Astrocyte (in vitro differentiated cells and primary cell): Measurements from ENCODE around the gene WIPF3. TPM values are rescaled to one million over a fixed set of nuclear protein-coding genes. Genes with fewer than 3 reads are reported as not detected.

ENCODE experiments used
- DNase-seq: peaks from one replicate; pipeline ENCODE4 v3.0.0-alpha.2; 2010; ENCODE audit warnings: low read depth
- FAIRE-seq: peaks from 2 replicates; lab custom pipeline; 2011; peaks lifted over from hg19 to GRCh38; lab: Jason Lieb, UNC
- H2AFZ ChIP-seq: 2 replicates; pipeline ENCODE4 v1.6.0; 2012; ENCODE audit warnings: low read depth, low read length, inconsistent platforms
- H3K27ac ChIP-seq: 2 replicates; pipeline ENCODE4 v1.5.1; 2011; ENCODE audit warnings: low read depth, low read length, inconsistent platforms
- H3K27me3 ChIP-seq: 2 replicates; pipeline ENCODE4 v1.6.0; 2011; ENCODE audit warnings: low read length, inconsistent platforms; ENCODE audit not compliant: insufficient read depth
- H3K36me3 ChIP-seq: 2 replicates; pipeline ENCODE4 v1.5.1; 2011; ENCODE audit warnings: low read length, inconsistent platforms; ENCODE audit not compliant: insufficient read depth
- H3K4me1 ChIP-seq: 2 replicates; pipeline ENCODE4 v1.5.1; 2011; ENCODE audit warnings: low read length, inconsistent platforms; ENCODE audit not compliant: insufficient read depth
- H3K4me2 ChIP-seq: 2 replicates; pipeline ENCODE4 v1.6.0; 2012; ENCODE audit warnings: low read length, inconsistent platforms
- H3K4me3 ChIP-seq: 2 replicates; pipeline ENCODE4 v1.5.1; 2011; ENCODE audit warnings: low read depth, mild to moderate bottlenecking, low read length, inconsistent platforms; ENCODE audit not compliant: insufficient read depth
- H3K79me2 ChIP-seq: 2 replicates; pipeline ENCODE4 v1.6.0; 2012; ENCODE audit warnings: mild to moderate bottlenecking, low read length, inconsistent platforms; ENCODE audit not compliant: insufficient read depth
- H3K9ac ChIP-seq: 2 replicates; pipeline ENCODE4 v1.6.0; 2012; ENCODE audit warnings: mild to moderate bottlenecking, low read length, inconsistent platforms
- H3K9me3 ChIP-seq: 2 replicates; pipeline ENCODE4 v1.5.1; 2012; ENCODE audit warnings: low read depth, mild to moderate bottlenecking, low read length, inconsistent platforms; ENCODE audit not compliant: insufficient read depth
- H4K20me1 ChIP-seq: 2 replicates; pipeline ENCODE4 v1.6.0; 2012; ENCODE audit warnings: low read length, inconsistent platforms; ENCODE audit not compliant: insufficient read depth
- H3K27ac Mint-ChIP-seq: one replicate; pipeline ENCODE4 v1.8.0; 2021; ENCODE audit warnings: mild to moderate bottlenecking, mixed read lengths; ENCODE audit not compliant: unreplicated experiment
- H3K27me3 Mint-ChIP-seq: one replicate; pipeline ENCODE4 v1.8.0; 2021; ENCODE audit warnings: low read depth, mixed read lengths; ENCODE audit not compliant: unreplicated experiment
- H3K36me3 Mint-ChIP-seq: one replicate; pipeline ENCODE4 v1.8.0; 2021; ENCODE audit warnings: low read depth, mixed read lengths; ENCODE audit not compliant: unreplicated experiment
- H3K4me1 Mint-ChIP-seq: one replicate; pipeline ENCODE4 v1.8.0; 2021; ENCODE audit warnings: low read depth, mixed read lengths; ENCODE audit not compliant: unreplicated experiment
- H3K4me3 Mint-ChIP-seq: one replicate; pipeline ENCODE4 v1.8.0; 2021; ENCODE audit warnings: mild to moderate bottlenecking, moderate library complexity, mixed read lengths; ENCODE audit not compliant: unreplicated experiment
- H3K9me3 Mint-ChIP-seq: one replicate; pipeline ENCODE4 v1.8.0; 2021; ENCODE audit warnings: mild to moderate bottlenecking, mixed read lengths; ENCODE audit not compliant: unreplicated experiment
- EZH2 ChIP-seq: IDR thresholded peaks from 2 replicates; pipeline ENCODE4 v1.6.1; 2012; ENCODE audit warnings: mild to moderate bottlenecking, low read length, inconsistent platforms; ENCODE audit not compliant: insufficient read depth
- total RNA-seq: library from RNA; stranded (reverse); gene quantifications from 2 replicates; pipeline ENCODE4 v1.2.1, GENCODE V29; 2021
- TF ChIP-seq, protein P1 (sequence below): IDR thresholded peaks from 2 replicates; pipeline ENCODE4 v1.5.1; 2011; ENCODE audit warnings: low read depth, mild to moderate bottlenecking, inconsistent platforms, low read length, moderate library complexity; ENCODE audit not compliant: insufficient read depth

Gene WIPF3
- total RNA-seq, 1 donor from 2014 or later: 1.0 TPM

DNA sequence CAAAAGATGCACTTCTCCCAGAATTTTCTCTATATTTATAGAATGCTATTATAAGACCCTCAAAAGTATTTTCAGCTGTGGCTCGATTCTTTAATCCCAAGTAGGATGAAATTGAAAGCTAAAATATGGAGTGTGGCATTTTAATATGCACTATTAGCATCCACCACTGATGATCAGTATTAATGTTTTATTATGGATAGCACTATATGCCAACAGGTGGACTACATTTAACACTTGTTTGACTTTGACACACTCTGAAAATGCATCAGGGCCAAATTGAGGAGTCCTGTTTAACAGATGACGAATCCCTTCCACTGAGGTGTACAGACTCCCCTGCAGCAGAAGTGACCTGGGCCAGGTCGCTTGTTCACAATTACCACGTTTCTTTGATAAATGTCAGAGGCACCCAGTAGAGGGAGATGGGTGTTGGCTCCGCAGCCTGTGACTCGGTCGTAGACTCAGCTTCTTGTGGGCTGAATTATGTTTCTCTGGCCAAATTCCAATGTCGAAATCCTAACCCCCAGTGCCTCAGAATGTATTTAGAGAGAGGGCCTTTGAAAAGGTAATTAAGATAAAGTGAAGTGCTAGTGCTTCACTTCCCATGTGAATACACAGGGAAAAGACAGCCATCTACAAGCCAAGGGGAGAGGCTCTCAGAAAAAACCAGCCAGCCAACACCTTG lies 48.1 kb downstream of the WIPF3 start:
- Histone ChIP-seq H2AFZ (no peak overlapping the region), H3K9me3 (no peaks in the 10 kb centered on the region), H3K79me2 (no peaks in the 10 kb centered on the region), H4K20me1 (no peaks in the 10 kb centered on the region), H3K36me3 (no peaks in the 10 kb centered on the region), H3K4me1 (no peaks in the 10 kb centered on the region), H3K4me2 (no peak overlapping the region), H3K4me3 (no peak overlapping the region), H3K9ac (no peak overlapping the region), H3K27ac (no peak overlapping the region), H3K27me3 (peaks cover 6% of the 10 kb centered on the region)
- TF ChIP-seq, protein P1, sequence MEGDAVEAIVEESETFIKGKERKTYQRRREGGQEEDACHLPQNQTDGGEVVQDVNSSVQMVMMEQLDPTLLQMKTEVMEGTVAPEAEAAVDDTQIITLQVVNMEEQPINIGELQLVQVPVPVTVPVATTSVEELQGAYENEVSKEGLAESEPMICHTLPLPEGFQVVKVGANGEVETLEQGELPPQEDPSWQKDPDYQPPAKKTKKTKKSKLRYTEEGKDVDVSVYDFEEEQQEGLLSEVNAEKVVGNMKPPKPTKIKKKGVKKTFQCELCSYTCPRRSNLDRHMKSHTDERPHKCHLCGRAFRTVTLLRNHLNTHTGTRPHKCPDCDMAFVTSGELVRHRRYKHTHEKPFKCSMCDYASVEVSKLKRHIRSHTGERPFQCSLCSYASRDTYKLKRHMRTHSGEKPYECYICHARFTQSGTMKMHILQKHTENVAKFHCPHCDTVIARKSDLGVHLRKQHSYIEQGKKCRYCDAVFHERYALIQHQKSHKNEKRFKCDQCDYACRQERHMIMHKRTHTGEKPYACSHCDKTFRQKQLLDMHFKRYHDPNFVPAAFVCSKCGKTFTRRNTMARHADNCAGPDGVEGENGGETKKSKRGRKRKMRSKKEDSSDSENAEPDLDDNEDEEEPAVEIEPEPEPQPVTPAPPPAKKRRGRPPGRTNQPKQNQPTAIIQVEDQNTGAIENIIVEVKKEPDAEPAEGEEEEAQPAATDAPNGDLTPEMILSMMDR: no peak
- TF ChIP-seq EZH2: no peak
- no peak for FAIRE-seq
- Mint-ChIP-seq H3K36me3 (no peaks in the 10 kb centered on the region), H3K27me3 (peaks cover 3% of the 10 kb centered on the region), H3K9me3 (peaks cover 2% of the 10 kb centered on the region), H3K4me3 (no peak overlapping the region), H3K4me1 (peaks cover 18% of the 10 kb centered on the region), H3K27ac (no peak overlapping the region)
- DNase-seq: peak; percentile 44

- peaks cover 3% of the 10 kb centered on the region for H3K36me3 Mint-ChIP-seq
- Histone ChIP-seq H3K9ac (no peak overlapping the region), H3K4me2 (no peak overlapping the region), H3K4me1 (no peaks in the 10 kb centered on the region), H4K20me1 (no peaks in the 10 kb centered on the region), H3K27ac (no peak overlapping the region), H3K36me3 (no peaks in the 10 kb centered on the region), H3K79me2 (no peaks in the 10 kb centered on the region), H3K9me3 (no peaks in the 10 kb centered on the region), H3K4me3 (no peak overlapping the region), H3K27me3 (peaks cover 4% of the 10 kb centered on the region), H2AFZ (no peak overlapping the region)
- H3K27me3 Mint-ChIP-seq: peaks cover 3% of the 10 kb centered on the region
- TF ChIP-seq EZH2: no peak
- TF ChIP-seq, protein P1: no peak
- no peak overlapping the region for H3K27ac Mint-ChIP-seq
- peaks cover 25% of the 10 kb centered on the region for H3K4me1 Mint-ChIP-seq
- H3K9me3 Mint-ChIP-seq: no peaks in the 10 kb centered on the region
- no peak for DNase-seq
- FAIRE-seq: no peak
- H3K4me3 Mint-ChIP-seq: no peak overlapping the region
These were observed 51.3 kb downstream of the WIPF3 start for GRCh38 chr7:29857654-29858053.

DNA sequence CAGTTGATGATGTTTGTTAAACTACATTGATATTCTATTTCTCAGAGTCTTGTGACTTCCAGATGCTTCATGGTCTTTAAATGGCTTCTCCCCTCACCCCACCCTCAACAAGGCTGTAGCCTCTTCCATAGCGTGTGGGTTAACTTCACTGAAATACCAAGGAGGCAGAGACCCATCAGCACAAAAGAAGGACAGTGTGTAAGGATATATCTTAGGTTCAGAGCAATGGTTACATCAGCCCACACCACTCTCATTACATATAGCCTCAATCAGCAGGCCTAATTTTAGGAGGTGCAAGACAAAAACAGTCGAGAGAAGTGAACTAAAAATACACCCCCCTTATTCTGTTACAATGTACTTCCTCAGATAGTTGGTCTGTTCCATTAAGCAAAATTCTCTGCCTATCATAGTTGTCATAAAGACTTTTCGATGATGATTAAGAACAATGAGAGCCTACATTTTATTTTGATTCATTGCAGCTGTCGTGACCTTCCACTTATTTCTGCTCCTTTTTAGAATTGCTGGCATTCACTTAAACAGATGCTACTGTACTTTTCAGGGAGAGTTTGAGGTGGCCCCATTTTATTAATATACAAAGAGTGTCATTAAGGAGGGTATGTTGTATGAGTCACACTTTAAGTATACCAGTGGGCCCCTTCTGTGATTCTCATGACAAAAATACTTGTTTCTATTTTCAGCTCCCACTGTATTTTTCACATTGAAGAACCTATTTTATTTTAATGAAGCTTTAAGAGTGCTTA lies 52.1 kb downstream of the WIPF3 start:
- H2AFZ ChIP-seq: no peak overlapping the region
- no peak overlapping the region for H3K27ac ChIP-seq
- Mint-ChIP-seq H3K27ac (peak overlapping the region; percentile 20), H3K36me3 (peaks cover 3% of the 10 kb centered on the region), H3K27me3 (no peaks in the 10 kb centered on the region), H3K4me3 (no peak overlapping the region), H3K9me3 (no peaks in the 10 kb centered on the region), H3K4me1 (peaks cover 25% of the 10 kb centered on the region)
- no peak overlapping the region for H3K9ac ChIP-seq
- H3K9me3 ChIP-seq: no peaks in the 10 kb centered on the region
- TF ChIP-seq, protein P1: no peak
- TF ChIP-seq EZH2: no peak
- H3K36me3 ChIP-seq: no peaks in the 10 kb centered on the region
- FAIRE-seq (no peak), DNase-seq (no peak)
- peaks cover 4% of the 10 kb centered on the region for H3K27me3 ChIP-seq
- H3K79me2 ChIP-seq: no peaks in the 10 kb centered on the region
- H3K4me2 ChIP-seq: no peak overlapping the region
- no peaks in the 10 kb centered on the region for H4K20me1 ChIP-seq
- no peaks in the 10 kb centered on the region for H3K4me1 ChIP-seq
- no peak overlapping the region for H3K4me3 ChIP-seq
